ENCODE results near the gene LKAAEAR1. TPM values are rescaled to one million over a fixed set of nuclear protein-coding genes. Genes with fewer than 3 reads are reported as not detected.
A peak's percentile ranks its signal among the peaks of the same experiment; 100 is the strongest.

The LKAAEAR1 gene
- total and polyA plus RNA-seq, 2 of the 13 experiments (the other 11 are each of a cell fraction or from before 2014, with no cell fraction given), result not detected

- peak; percentile 29 for TF ChIP-seq ZNF407 (CRISPR knock-in tag; IDR thresholded peaks at IDR 0.05; ENCODE audit: not compliant biosample characterization)
- TF ChIP-seq RORA (CRISPR knock-in tag; IDR thresholded peaks at IDR 0.05), result no peak
- TF ChIP-seq ZNF512B (CRISPR knock-in tag; IDR thresholded peaks at IDR 0.05; ENCODE audit: borderline replicate concordance), result 0 out of 2 replicates have a peak, but pooled peaks have one; percentile 36
- 0 out of 2 replicates have a peak, but pooled peaks have one; percentile 11 for TF ChIP-seq ZNF280D (CRISPR knock-in tag; IDR thresholded peaks at IDR 0.05)
- no peak for TF ChIP-seq ZNF784 (CRISPR knock-in tag; IDR thresholded peaks at IDR 0.05; ENCODE audit: borderline replicate concordance)
- TF ChIP-seq, protein P1, sequence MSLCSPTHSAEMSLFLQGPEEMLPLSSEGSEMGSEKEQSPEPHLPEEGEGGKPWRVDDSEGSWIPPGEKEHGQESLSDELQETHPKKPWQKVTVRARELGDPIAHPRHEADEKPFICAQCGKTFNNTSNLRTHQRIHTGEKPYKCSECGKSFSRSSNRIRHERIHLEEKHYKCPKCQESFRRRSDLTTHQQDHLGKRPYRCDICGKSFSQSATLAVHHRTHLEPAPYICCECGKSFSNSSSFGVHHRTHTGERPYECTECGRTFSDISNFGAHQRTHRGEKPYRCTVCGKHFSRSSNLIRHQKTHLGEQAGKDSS (CRISPR knock-in tag; IDR thresholded peaks at IDR 0.05; ENCODE audit: borderline replicate concordance, low read depth), result peak; percentile 22; the same call in 1 of the 2 replicates
- peak; percentile 82; the same call in 1 of the 2 replicates for TF ChIP-seq TMF1 (CRISPR knock-in tag; IDR thresholded peaks at IDR 0.05; ENCODE audit: low read depth)
- TF ChIP-seq, protein P2, sequence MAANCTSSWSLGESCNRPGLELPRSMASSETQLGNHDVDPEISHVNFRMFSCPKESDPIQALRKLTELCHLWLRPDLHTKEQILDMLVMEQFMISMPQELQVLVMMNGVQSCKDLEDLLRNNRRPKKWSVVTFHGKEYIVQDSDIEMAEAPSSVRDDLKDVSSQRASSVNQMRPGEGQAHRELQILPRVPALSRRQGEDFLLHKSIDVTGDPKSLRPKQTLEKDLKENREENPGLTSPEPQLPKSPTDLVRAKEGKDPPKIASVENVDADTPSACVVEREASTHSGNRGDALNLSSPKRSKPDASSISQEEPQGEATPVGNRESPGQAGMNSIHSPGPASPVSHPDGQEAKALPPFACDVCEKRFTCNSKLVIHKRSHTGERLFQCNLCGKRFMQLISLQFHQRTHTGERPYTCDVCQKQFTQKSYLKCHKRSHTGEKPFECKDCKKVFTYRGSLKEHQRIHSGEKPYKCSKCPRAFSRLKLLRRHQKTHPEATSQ (CRISPR knock-in tag; IDR thresholded peaks at IDR 0.05; ENCODE audit: borderline replicate concordance), result no peak; the same call in 1 of the 2 replicates
Observed at GRCh38 chr20:64041040-64041780, 43.0 kb downstream of the LKAAEAR1 start (continued).

All from HepG2 (cell line).